NCI-H510A treated with DMSO at 0.1 percent for 48 hours (cell line): ENCODE data around the gene ASB8.
A peak's percentile ranks its signal among the peaks of the same experiment; 100 is the strongest.

ENCODE experiments used
- DNase-seq: peaks from one replicate; lab custom pipeline; 2025; lab: John Stamatoyannopoulos, UW

ASB8 gene, protein sequence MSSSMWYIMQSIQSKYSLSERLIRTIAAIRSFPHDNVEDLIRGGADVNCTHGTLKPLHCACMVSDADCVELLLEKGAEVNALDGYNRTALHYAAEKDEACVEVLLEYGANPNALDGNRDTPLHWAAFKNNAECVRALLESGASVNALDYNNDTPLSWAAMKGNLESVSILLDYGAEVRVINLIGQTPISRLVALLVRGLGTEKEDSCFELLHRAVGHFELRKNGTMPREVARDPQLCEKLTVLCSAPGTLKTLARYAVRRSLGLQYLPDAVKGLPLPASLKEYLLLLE

GRCh38 chr12:48157018-48157888 lies at the start of gene ASB8:
Gene ASB8 (minus strand): TSS chr12:48157515. CDS start chr12:48153496, 4,019 bp downstream.
- peak; percentile 97 for DNase-seq

DNA sequence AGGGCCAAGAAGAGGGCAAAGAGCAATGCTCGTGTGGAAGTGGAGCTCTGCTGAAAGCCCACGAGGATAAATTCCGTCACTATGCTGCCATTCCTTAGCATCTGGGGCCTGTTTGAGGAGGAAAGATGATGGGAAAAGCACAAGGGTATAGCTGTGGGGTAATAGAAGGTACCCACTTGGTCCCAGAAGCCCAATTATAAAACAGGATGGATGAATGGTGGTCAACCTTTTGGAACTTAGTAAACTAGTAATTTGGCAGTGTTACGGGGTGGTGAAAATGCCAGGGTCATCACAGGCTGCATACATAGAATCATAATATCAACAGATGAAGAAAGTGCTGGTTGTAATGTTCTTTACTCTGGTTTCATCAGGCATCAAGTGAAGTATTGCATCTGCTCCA lies 45.9 kb upstream of the ASB8 start, which contains the start of gene OR10AD1:
Gene OR10AD1 (minus strand): TSS at position 101 of the 400 bp plus-strand sequence. CDS start 0 bp downstream, at position 101.
- no peak for DNase-seq

DNA sequence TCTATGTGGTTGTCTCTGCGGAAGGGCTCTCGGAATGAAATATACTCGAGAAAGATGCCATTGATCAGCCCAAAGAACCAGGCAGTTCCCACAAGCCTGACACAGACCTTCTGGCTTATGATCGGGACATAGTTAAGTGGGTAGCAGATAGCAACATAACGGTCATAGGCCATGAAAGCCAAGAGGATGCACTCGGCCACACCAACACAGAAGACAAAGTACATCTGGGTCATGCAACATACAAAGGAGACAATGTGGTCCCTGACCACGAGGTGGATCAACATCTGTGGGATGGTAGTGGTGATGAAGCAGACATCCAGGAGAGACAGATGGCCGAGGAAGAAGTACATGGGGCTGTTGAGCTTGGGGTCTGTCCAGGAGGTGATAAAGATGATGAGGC lies 45.5 kb upstream of the ASB8 start:
- no peak for DNase-seq

DNA sequence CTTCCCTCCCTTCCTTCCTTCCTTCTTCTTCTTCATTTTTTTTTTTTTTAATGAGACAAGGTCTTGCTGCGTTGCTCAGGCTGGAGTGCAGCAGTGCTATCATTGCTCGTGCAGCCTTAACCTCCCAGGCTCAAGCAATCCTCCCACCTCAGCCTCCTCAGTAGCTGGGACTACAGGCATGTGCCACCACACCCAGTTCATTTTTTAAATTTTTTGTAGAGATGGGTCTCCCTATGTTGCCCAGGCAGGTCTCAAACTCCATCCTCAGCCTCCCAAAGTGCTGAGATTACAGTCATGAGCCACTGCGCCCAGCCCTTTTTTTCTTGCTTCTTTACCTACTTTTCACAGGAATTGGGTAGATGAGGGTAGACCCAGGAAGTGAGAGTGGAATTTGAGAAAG lies 44.2 kb upstream of the ASB8 start:
- no peak for DNase-seq

DNA sequence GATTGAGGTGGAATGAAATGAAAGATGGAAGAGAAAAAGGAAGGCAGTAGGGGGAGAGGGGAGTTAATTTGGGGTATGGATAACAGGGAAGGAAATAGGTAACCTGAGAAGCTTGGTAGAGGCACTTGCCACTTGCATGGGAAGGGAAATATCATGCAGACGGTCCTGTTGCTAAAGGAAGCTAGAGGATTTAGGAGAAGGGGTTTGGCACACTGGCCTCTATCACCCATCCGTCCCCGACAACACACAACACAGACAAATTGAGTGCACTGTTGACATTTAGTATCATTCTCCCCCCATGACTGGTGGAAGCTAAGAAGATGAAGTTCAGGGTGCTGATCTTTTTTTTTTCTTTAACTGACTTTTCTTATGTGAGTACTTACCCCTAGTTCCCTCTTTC lies 43.8 kb upstream of the ASB8 start:
- no peak for DNase-seq

GRCh38 chr12:48199774-48200221 lies 42.5 kb upstream of the ASB8 start:
- DNase-seq = no peak

- DNase-seq = no peak
Observed at GRCh38 chr12:48198985-48199384, 41.7 kb upstream of the ASB8 start.

DNA sequence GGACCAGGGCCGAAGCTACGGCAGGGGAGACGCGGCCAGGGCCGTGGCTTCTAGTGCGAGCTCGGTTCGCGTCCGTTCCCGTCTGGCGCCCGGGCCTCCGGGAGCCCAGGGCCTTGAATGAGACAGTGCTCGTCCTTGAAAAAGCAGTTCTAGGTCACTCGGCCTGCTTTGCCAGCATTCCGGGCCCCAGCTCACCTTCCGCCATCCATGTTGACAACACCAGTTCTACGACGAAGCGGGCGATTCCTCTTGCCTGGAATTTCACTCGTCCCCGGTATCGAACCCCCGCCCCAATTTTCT lies 41.3 kb upstream of the ASB8 start:
- DNase-seq = no peak

GRCh38 chr12:48197971-48198671 lies 40.8 kb upstream of the ASB8 start:
- DNase-seq = peak; percentile 97

- peak; percentile 65 for DNase-seq
Observed at GRCh38 chr12:48197549-48197970, 40.2 kb upstream of the ASB8 start.

DNA sequence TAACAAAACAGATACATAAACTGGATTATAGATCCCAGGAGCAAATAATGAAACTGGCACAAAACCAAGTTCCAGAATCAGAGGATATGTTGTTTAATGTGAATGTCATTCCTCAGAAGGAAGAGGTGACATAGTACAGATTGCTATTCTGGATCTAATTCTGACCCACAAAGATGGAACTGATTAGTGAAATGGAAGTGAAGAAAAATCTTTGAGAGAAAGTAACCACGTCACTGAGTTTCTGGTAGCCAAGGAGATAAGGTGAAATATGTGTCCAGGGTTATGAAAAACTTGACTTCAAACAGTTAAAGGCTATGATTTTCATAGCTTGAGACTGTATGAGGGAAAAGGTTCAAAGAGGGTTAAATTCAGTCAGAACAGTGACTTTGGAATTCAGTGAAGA lies 37.5 kb upstream of the ASB8 start:
- no peak for DNase-seq

GRCh38 chr12:48193623-48194022 lies 36.3 kb upstream of the ASB8 start:
- no peak for DNase-seq

DNA sequence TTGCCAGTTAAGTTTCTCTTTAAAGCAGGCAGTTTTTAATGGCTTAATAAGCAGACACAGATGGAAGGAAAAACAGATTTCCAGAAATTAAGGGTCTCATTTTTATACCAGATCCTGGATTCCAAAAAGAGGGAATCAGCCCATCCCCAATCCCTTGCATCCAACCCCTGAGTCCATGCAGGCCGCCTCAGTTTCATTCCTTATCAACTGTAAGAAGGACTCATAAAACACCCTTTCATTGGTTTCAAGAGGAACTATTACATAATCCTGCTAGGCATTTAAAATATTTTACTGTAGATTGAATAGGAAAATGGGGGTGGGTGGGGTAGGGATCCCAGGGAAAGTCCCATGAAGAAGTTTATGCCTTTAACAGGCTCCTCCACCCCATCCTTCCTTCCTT lies 35.5 kb upstream of the ASB8 start:
- DNase-seq = no peak

DNA sequence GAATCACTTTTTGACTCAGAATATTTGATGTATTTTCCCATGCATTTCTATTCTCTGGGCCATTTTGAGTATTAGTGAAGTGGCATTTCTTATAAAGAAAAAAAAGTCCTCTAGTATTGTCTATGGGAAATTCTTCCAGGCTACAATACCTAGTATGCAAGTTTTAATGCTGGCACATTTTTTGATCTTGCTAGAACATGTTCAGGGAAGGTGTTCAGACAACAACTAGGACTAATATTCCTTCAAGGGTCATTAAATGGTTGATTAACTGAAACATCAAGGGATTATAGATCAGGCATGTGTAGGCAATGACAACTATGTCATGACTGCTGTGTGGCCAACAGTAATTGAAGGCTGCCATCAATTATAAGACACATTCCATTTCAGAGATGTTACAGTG lies 33.8 kb upstream of the ASB8 start:
- DNase-seq = no peak

- peak; percentile 60 for DNase-seq
Observed at GRCh38 chr12:48189331-48190125, 32.2 kb upstream of the ASB8 start.

GRCh38 chr12:48187916-48188695 lies 30.8 kb upstream of the ASB8 start:
- DNase-seq = no peak

DNA sequence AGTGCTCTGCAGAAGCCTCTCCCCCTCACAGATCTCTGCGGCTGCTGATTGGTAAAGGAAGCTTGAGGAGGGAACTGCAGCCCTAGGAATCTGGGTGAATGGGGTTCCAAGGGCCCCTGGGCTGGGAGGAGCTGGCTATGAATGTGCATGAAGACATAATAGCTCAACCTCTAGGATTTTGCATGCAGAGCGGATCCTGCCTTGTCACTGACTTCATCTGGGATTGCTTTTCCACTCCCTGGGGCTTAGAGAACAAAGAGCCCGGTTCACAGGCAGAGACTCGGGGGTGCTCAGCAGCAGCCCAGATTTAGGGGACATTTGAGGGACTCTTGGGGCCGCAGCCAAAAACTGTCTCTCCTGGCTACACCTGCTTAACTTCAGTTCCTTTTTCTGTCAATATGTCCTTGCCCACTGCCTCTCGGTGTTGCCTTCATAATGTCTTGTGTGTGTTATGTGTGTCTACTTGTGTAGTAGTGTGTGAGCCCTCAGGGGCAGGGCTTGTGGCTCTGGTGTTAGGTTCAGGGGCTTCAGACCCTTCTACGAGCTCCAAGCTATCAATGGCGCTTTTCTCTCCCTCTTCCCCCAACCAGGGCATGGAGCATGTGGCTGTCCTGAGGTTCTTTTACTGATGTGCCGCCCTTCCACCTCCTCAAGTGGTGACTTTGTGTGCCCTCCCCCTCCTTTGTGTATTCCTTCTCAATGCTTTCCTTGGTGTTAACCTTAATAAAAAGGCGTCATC lies 28.0 kb upstream of the ASB8 start:
- DNase-seq = no peak

GRCh38 chr12:48184549-48184922 lies 27.2 kb upstream of the ASB8 start:
- no peak for DNase-seq

- no peak for DNase-seq
Observed at GRCh38 chr12:48183876-48184548, 26.7 kb upstream of the ASB8 start.
